GM19043 (cell line): ENCODE measurements around the gene FRMD6.

Experiments used
- ATAC-seq: cut with Tn5 transposase; IDR thresholded peaks from one replicate; pipeline ENCODE4 v1.9.1; 2021; ENCODE audit warnings: low read depth; ENCODE audit not compliant: unreplicated experiment

FRMD6 gene

GRCh38 chr14:51651388-51652167 is at the start of gene FRMD6:
Gene FRMD6 (plus strand): TSS chr14:51651910. CDS start chr14:51689837, 37,927 bp downstream.
- peak; percentile 61 for ATAC-seq

GRCh38 chr14:51602310-51602709 is 49.4 kb upstream of the FRMD6 start:
- ATAC-seq: no peak

GRCh38 chr14:51603495-51603894 is 48.2 kb upstream of the FRMD6 start:
- no peak for ATAC-seq

GRCh38 chr14:51604073-51604472 is 47.6 kb upstream of the FRMD6 start:
- no peak for ATAC-seq

- ATAC-seq: no peak
Observed at GRCh38 chr14:51605575-51605974, 46.1 kb upstream of the FRMD6 start.

GRCh38 chr14:51607711-51608110 is 44.0 kb upstream of the FRMD6 start:
- no peak for ATAC-seq

- ATAC-seq: no peak
Observed at GRCh38 chr14:51609251-51609954, 42.3 kb upstream of the FRMD6 start.

GRCh38 chr14:51609955-51610283 is 41.8 kb upstream of the FRMD6 start:
- ATAC-seq: no peak

GRCh38 chr14:51610771-51611170 is 40.9 kb upstream of the FRMD6 start:
- no peak for ATAC-seq

GRCh38 chr14:51612449-51612848 is 39.3 kb upstream of the FRMD6 start:
- no peak for ATAC-seq

GRCh38 chr14:51613416-51613815 is 38.3 kb upstream of the FRMD6 start:
- no peak for ATAC-seq

GRCh38 chr14:51614707-51615106 is 37.0 kb upstream of the FRMD6 start:
- ATAC-seq: no peak

GRCh38 chr14:51616256-51616655 is 35.5 kb upstream of the FRMD6 start:
- ATAC-seq: no peak

- ATAC-seq: no peak
Observed at GRCh38 chr14:51616724-51617409, 34.8 kb upstream of the FRMD6 start.

GRCh38 chr14:51619561-51619960 is 32.1 kb upstream of the FRMD6 start:
- ATAC-seq: no peak

GRCh38 chr14:51620056-51620455 is 31.7 kb upstream of the FRMD6 start:
- no peak for ATAC-seq

- no peak for ATAC-seq
Observed at GRCh38 chr14:51621654-51622053, 30.1 kb upstream of the FRMD6 start.

- no peak for ATAC-seq
Observed at GRCh38 chr14:51622376-51622775, 29.3 kb upstream of the FRMD6 start.

- ATAC-seq: no peak
Observed at GRCh38 chr14:51624955-51625569, 26.6 kb upstream of the FRMD6 start.

- no peak for ATAC-seq
Observed at GRCh38 chr14:51626185-51626584, 25.5 kb upstream of the FRMD6 start.

GRCh38 chr14:51626788-51627187 is 24.9 kb upstream of the FRMD6 start:
- ATAC-seq: no peak
